NCI-H510A (cell line): ENCODE results near the gene APOOL.
"Not testable (repeated sequence)": the region's sequence is repeated elsewhere in the genome, so short reads cannot be mapped to it uniquely, and the experiment has no call there.

ENCODE experiments used
- DNase-seq: peaks from one replicate; lab custom pipeline; 2025; lab: John Stamatoyannopoulos, UW

Gene APOOL

DNA sequence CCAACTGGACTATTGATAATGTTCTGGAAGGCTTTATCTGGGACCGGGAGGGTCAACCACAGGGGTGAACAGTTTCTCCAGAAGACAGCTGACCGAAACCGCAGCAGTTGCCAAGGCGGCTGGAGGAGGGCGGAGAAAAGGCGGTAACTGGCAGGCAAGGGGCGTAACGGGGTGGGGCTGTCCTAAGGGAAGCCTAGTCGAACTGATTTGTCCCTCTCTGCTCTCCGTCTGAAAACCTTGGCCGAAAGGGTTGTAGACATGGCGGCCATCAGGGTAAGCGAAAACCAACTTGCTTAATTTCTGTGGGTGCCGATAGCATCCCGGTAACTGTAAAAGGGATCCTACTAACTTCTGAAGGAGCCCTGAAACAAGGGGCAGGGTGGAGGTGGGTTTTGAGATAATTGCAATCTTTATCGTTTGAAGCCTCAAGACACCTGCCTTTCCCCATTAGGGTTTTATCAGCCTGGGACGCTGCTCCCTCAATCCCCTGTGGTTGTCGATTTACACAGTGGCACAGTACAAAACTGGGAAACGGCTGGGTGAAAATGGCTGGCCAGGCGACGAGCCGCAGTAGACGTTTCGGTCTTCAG is at the start of gene APOOL:
Gene APOOL, plus strand, starts transcription at position 223 of the 590 bp plus-strand sequence. Its CDS starts 36 bp downstream, at position 259.
- DNase-seq = peak; percentile 79

DNA sequence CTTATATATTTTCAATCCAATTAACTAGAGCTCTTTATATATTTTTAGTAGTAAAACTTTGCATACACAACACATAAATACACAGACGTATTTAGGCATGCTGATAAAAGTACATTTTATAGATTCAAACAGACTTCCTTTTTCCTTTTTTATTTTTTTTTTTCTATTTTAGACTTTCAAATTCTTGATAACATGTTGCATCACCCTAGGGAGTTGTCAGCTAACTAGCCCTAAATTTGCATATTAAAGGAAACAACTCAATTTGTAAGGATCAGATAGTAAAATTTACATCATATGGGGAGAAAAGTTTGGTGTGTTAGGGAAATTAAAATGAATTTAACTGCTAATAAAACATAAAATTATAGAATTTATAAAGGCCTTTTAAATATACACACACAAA is 47.4 kb upstream of the APOOL start:
- DNase-seq = no peak

- DNase-seq = no peak
Observed at GRCh38 chrX:84974803-84975202, 28.9 kb upstream of the APOOL start.

- DNase-seq = not testable (repeated sequence)
Observed at GRCh38 chrX:84991739-84992138, 11.9 kb upstream of the APOOL start.

DNA sequence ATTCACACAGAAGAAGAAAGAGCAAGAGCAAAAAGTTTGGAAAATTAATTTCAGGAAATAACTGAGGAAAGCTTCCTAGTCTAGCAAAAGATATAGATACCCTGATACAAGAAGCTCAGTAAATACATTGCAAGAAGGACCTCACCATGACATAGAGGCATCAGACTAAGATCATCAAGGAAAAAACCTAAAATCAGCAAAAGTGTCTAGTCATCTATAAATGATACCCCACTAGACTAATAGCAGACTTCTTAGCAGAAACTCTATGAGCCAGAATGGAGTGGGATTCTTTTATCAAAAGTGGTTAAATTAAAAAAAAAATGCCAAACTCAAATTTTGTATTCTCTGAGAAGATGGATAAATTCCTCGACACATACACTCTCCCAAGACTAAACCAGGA is 10.5 kb upstream of the APOOL start:
- no peak for DNase-seq

- DNase-seq = no peak
Observed at GRCh38 chrX:85001344-85001743, 2.3 kb upstream of the APOOL start.

- no peak for DNase-seq
Observed at GRCh38 chrX:85004255-85004654, 578 bp downstream of the APOOL start.

DNA sequence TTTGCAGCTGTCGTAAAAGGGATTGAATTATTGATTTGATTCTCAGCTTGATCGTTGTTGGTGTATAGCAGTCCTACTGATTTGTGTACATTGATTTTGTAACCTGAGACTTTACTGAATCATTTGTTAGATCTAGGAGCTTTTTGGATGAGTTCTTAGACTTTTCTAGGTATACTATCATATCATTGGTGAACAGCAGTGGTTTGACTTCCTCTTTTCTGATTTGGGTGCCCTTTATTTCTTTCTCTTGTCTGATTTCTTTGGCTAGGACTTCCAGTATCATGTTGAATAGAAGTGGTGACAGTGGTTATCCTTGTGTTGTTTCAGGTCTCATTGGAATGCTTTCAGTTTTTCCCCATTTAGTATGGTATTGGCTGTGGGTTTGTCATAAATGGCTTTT is 8.4 kb downstream of the APOOL start:
- no peak for DNase-seq

DNA sequence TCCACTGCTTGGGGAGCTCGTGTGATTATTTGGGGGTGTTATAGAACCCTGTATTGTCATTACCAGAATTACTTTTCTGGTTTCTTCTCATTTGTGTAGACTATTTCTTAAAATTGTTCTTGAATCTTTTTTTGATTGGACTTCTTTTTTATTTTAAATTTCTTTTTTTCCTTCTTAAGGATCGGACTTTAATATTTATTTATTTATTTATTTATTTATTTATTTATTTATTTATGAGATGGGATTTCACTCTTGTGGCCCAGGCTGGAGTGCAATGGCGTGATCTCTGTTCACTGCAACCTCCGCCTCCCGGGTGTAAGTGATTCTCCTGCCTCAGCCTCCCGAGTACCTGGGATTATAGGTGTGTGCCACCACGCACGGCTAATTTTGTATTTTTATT is 11.7 kb downstream of the APOOL start:
- not testable (repeated sequence) for DNase-seq

DNA sequence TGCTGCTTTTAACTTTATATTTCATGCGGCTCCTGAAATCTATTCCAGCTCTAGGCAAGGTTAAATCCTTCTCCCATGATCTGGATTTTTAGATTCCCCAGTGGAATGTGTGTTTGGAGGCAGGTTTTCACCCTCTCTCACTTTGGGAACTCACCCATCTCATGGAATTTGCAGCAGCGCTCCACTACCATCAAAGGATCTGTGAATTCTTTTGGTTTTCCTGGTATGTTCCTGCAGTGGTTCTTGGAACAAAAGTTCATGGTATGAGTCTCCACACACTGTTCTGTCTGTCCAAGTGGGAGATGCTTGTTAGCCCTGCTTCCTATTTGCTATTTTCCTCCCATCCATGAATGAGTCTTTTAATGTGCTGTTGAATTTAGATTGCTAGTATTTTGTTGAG is 14.0 kb downstream of the APOOL start:
- DNase-seq = no peak

DNA sequence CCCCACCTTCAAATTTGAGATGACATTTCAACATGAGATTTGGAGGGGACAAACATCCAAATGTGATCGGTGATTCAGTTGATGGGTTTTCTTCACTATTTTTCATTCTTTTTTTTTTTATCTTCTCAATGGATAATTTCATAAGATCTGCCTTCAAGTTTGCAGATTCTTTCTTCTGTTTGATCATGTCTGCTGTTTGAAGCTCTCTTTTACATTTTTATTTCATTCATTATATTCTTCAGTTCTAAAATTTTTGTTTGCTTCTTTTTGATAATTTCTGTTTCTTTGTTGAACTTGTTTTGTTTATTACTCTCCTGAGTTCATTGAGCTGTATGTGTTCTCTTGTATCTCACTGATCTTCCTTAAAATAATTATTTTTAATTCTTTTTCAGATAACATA is 14.8 kb downstream of the APOOL start:
- DNase-seq = no peak

- DNase-seq = no peak
Observed at GRCh38 chrX:85020216-85020615, 16.5 kb downstream of the APOOL start.

DNA sequence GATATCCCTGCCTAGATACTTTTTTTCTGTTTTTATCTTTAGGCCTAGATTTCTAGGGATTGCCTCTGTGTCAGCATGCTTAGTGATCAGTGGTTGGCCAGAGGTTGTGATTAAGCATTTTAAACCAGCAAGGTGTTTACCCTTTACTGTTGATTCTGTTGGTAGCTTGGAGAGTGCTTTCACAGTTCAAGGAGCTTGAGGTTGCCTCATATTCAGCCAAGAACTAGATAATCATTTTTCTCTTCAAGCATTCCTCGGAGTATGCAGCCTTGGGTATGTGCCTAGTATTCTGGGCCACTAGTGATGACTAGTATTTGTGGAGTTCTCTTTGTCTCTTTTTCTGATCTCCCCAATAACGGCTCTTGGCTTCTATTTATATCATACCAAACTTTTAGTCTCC is 20.4 kb downstream of the APOOL start:
- DNase-seq = no peak

DNA sequence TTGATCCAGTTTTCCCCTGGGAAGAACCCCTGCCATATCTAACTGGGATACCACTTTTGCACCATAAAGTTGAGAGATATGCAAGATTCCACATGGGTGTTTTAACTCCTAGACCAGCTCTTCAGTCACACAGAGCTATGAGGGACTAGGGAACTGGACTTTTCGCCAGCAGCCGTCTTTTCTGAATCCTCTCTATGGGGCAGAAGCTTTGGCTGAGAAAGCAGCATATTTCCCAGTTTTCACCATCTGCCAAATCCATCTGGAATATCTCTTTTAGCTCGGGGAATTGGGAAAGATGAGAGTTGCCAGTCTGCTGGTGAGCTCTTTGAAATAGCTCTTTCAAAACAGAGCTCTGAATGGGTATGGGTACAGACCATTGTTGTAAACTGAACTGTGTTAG is 20.9 kb downstream of the APOOL start:
- no peak for DNase-seq

DNA sequence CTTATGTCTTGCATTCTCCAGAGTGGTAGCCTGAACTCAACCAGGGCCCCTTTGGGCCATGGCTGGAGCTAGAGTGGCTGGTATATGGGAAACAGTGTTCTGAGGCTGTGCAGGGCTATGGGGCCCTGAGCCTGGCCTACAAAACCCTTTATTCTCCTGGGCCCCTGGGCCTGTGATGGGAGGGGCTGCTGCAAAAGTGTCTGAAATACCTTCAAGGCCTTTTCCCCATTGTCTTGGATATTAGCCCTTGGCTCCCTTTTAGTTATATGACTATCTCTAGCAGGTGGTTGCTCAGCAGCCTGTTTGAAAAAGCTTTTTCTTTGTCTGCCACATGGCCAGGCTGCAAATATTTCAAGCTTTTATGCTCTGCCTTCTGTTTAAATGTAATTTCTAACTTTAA is 22.5 kb downstream of the APOOL start:
- DNase-seq = no peak

DNA sequence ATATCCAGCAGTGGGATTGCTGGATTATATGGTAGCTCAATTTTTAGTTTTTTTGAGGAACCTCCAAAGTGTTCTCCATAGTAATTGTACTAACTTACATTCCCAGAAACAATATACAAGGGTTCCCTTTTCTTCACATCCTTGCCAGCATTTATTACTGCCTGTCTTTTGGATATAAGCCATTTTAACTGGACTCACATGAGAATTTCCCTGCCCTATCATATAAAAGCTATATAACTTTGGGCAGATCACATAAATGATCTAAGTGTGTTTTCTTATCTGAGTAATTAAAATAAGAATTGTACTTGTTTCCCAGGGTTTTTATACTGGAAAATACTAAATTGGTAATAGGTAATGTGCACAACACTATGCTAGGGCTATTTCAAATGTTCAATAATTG is 25.4 kb downstream of the APOOL start:
- DNase-seq = no peak

DNA sequence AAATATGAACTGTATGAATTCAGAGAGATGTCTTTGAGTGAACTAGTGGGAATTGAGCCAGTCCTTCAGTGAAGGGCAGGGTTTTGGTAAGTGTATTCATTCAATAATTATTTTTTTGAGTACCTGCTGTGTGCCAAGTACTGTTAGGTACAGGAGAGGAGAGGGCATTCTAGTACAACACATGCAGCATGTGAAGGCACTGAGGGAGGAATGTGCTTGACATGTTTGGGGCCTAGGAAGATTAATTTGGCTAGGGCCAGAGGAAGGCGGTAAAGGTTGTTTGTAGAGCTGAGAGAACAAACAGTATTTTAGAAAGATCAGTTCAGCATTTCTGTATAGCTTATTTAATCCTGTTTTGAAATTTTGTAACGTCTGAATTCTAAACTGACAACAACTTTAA is 27.8 kb downstream of the APOOL start:
- no peak for DNase-seq

DNA sequence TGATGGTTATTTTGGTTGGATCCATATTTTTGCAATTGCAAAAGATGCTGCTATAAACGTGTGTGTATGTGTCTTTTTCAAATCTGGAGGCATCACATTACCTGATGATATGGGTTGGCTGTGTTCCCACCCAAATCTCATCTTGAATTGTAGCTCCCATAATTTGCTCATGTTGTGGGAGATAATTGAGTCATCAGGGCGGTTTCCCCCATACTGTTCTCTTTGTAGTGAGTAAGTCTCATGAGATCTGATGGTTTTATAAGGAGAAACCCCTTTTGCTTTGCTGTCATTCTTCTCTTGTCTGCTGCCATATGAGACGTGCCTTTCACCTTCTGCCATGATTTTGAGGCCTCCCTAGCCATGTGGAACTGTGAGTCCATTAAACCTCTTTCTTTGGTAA is 33.4 kb downstream of the APOOL start:
- no peak for DNase-seq

DNA sequence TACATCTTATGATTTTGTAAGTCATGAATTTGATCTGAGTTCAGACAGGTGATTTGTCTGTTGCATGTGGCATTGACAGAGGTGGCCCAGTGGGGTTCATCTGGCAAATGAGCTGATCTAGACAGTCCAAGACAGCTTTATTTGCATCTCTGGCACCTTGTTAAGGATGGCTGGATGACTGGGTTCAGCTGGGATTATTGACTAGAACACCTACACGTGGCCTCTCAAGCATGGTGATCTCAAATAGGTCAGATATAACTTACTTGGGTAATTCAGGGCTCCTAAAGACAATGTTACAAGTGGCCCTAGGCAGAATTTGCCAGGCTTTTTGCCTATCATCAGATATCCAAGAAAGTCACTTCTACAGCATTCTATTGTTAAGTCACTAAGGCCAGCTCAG is 48.0 kb downstream of the APOOL start:
- no peak for DNase-seq

DNA sequence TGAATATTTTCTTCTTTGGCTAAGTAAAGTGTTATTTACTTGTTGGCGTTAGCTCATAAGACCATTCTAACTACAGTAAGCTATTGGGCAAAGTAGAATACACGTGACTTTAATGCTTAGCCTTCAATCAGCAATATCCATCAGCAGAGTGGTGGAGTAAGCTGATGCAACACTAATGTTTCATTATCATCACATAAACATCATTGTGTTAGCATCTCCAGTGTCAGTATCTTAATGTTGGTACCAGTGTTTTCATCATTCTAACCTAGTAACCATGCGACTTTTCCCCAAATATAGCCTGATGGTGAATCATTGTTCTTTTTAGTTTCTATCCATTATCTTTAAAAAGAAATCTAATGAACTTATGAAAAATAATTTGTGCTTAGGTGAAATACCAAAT is 48.5 kb downstream of the APOOL start:
- DNase-seq = no peak

DNA sequence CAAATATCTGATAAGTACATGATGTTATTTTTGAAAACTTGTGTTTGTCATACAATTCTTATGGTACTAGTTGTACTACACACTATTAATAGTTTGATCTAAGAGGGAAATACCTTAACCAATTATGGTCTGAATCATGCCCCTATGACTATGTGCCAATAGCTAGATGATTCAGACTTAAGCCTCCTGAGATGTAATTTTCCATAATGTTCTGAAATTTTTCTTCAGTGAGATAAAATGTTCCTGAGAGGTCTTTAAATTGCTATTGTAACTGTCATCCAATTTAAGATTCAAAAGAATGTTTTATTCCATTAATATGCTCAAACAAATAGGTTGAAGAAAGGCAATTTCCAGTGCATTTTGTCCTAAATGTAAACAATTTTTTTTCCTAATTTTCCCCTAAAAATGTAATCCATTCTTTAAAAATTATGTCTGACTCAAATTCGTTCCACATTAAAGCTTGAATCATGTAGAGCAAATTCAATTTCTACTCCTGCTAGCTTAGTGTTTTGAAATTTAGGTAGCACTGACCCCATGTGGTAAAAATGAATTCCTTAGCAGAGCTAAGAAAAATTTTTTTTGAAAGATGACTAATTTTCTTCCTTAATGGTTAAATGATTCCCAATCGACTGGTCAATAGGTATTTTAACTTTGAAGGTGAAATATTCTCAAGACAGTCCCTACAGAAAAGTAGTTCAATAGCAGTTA is 49.1 kb downstream of the APOOL start:
- DNase-seq = no peak

GRCh38 chrX:85065512-85066198 is 62.0 kb downstream of the APOOL start:
- DNase-seq = no peak

DNA sequence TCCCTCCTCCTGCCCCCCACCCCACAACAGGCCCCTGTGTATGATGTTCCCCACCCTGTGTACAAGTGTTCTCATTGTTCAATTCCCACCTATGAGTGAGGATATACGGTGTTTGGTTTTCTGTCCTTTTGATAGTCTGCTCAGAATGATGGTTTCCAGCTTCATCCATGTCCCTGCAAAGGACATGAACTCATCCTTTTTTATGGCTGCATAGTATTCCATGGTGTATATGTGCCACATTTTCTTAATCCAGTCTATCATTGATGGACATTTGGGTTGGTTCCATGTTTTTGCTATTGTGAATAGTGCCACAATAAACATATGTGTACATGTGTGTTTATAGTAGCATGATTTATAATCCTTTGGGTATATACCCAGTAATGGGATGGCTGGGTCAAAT is 73.6 kb downstream of the APOOL start:
- DNase-seq = not testable (repeated sequence)
